ENCODE results near the gene REG1A.

REG1A gene

DNA sequence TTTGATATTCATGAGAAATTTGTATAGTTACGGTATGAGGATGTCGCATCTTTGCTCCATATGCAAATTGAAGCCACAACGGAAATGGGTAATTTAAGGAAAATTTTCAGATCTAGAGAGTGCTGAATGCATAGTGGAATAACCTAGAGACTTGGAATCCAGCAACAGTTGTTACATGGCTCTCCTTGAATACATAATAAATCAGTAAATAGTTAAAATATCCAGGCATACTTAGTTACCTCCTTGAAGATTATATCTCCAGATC, 5.4 kb downstream of the REG1A start:
- no peak for DNase-seq (ENCODE audit: low read depth, low spot score)

DNA sequence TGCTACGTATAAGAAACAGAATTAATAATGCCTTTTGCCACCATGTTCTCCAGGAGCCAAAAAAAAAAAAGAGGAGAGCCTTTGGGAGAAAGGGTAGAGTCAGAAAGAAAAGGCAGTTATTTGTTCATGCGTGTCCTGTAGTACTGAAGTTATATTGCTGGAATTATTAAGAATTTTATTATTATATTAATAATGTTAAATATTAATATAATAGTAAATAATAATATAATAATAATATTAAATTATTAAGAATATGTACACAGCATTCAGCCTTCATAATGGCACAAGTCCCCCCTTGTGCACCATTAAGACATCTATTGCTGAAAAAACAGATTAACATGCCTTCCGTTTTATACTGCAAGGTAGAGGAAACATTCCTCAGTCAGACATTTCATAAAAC, 8.1 kb downstream of the REG1A start:
- no peak for DNase-seq (ENCODE audit: low read depth, low spot score)

DNA sequence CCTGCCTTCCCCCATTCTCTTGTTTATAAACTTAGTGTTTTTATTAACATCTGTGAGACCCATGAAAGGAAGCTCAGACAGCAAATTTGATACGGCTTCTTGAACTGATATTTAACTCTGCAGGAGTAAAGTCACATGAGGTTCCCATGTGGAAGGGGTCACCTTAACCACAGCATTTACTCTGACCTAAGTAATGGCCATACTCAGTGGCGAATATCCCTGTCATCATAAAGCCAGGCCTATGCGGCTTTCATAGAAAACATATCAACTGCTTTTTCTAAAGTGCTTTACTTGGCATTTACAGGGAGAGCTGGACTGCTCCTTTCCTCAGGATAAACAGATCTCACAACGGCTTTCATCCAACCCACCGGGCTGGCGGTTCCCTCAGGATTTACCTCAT, 9.0 kb downstream of the REG1A start:
- no peak for DNase-seq (ENCODE audit: low read depth, low spot score)

DNA sequence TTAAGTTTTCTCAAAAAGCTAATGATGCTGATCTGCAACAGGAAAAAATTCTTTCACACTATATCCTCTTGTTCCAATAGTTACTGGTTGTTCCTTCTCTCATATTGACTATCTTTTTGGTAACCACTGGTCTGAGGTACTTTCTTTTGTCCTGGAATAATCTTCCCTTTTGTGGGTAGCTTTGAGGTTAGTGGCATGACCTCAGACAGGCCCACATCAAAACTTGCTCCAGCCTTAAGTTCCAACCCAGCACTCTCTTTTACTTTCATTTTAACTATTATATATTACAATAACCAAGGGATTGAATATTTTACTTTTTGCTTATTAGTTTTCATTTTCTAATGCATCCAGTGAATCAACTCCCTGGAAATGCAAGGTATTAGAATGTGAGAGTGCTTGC, 9.5 kb downstream of the REG1A start:
- no peak for DNase-seq (ENCODE audit: low read depth, low spot score)

DNA sequence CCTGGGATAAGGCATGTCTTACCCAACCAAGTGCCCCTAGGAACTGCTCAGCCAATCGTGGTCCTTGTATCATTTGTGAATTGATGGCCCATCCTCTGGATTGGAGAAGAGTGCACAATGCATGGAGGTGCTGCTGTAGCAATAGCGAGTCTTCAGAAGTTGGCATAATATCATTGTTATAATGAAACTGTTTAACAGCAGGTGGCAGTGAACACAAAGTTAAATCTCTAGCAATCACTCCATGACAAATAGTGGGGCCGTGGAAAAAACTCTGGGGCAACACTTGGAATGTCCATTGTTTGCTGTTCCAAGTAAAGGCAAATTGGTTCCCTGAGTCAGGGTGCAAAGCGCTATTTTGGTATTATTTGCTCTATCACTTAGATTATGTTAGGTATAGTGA, 11.4 kb downstream of the REG1A start:
- no peak for DNase-seq (ENCODE audit: low read depth, low spot score)

GRCh38 chr2:79138385-79138784, 18.1 kb downstream of the REG1A start:
- no peak for DNase-seq (ENCODE audit: low read depth, low spot score)

GRCh38 chr2:79139423-79139822, 19.1 kb downstream of the REG1A start:
- no peak for DNase-seq (ENCODE audit: low read depth, low spot score)

DNA sequence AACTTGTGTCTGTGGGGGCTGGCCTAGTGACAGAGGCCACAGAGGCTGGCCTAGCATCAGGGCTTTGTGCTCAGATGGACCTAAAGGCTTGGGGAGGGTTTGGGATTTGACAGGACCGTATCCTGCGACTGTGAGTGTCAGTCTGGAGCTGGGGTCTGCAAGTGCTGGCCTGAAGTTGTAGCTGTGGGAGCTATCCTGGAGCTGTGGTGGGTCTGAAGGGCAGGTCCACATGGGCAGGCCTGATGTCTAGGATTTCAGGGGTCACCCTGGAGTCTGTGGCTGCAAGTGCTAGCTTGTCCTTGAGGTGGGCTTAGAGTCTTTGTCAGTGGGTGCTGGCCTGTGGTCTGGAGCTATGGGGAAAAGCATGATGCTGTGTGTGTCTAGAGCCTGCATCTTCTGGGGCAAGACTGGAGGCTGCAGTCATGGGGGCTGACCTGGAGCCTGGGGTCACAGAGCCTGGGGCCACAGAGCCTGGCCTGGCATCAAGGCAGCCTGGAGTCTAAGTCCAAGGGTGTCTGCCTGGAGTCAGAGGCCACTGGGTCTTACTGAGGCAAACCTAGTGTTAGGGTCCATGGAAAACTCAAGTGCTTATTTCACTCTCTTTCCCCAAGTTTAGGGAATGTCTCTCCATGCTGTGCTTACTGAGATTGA, 35.7 kb downstream of the REG1A start:
- DNase-seq (ENCODE audit: low read depth, low spot score): no peak

GRCh38 chr2:79159030-79159429, 38.7 kb downstream of the REG1A start:
- DNase-seq (ENCODE audit: low read depth, low spot score): no peak

GRCh38 chr2:79159653-79160052, 39.4 kb downstream of the REG1A start, which contains the start of gene REG3A:
Gene REG3A (minus strand): TSS chr2:79159753. CDS start chr2:79159405, 348 bp downstream.
- DNase-seq (ENCODE audit: low read depth, low spot score): no peak

GRCh38 chr2:79162132-79162531, 41.8 kb downstream of the REG1A start:
- DNase-seq (ENCODE audit: low read depth, low spot score): no peak

GRCh38 chr2:79162801-79163200, 42.5 kb downstream of the REG1A start:
- no peak for DNase-seq (ENCODE audit: low read depth, low spot score)

DNA sequence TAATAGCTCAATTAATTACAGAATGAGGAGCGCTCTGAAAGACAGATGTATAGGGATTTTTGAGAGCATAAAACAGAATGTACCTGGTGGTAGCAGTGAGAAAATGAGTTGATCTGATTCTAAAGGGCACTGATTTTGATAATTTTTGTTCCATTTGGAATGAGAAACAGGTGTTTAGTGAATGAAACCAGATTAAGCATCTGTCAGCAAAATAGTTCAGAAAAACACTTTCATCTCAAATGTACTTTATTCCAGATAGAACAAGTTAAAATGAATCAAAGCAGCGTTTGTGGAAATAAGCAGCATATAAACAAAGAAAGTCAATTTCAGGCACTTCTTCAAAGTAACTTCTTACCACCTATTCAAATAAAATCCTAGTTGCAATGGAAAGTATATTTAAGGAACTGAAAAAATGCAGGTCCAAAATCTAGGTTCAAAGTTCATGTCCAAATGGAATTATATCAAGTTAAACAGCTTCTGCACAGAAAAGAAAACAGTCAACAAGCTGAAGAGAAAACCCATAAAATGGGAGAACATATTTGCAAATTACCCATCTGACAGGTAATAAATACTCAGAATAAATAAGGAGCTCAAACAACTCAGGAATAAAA, 51.2 kb downstream of the REG1A start:
- DNase-seq (ENCODE audit: low read depth, low spot score): no peak
